PC-9 (cell line): ENCODE results near the gene ACTR10.

Experiments used
- CTCF ChIP-seq: fragments of 200-600 bp; sonication (generic); conservative IDR thresholded peaks from 2 replicates; pipeline ENCODE4 v1.6.1; 2017; ENCODE audit warnings: mixed run types, antibody characterized with exemption, mild to moderate bottlenecking, moderate library complexity
- EZH2 ChIP-seq: fragments of 200-600 bp; sonication (generic); IDR thresholded peaks from 2 replicates; pipeline ENCODE4 v1.8.0; 2017; ENCODE audit warnings: antibody characterized with exemption, low read depth

GRCh38 chr14:58152014-58152857, 47.7 kb upstream of the ACTR10 start, which contains the start of gene ARMH4:
- TF ChIP-seq CTCF: no peak
- no peak for TF ChIP-seq EZH2
